Measurements from ENCODE around the gene APEX1.

DNA sequence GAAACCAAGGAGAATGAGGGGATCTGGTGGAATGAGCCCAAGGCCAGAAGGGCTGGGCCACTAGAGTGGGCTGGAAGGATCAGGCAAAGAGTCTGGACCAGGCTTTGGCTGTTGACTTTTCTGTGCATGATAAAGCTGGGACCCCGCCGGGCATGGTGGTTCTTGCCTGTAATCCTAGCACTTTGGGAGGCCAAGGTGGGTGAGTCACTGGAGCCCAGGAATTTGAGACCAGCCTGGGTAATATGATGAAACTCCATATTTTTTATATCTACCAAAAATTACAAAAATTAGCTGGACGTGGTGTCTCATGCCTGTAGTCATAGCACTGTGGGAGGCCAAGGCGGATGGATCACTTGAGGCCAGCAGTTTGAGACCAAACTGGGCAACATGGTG, 18.7 kb upstream of the APEX1 start:
- TF ChIP-seq, protein P1, sequence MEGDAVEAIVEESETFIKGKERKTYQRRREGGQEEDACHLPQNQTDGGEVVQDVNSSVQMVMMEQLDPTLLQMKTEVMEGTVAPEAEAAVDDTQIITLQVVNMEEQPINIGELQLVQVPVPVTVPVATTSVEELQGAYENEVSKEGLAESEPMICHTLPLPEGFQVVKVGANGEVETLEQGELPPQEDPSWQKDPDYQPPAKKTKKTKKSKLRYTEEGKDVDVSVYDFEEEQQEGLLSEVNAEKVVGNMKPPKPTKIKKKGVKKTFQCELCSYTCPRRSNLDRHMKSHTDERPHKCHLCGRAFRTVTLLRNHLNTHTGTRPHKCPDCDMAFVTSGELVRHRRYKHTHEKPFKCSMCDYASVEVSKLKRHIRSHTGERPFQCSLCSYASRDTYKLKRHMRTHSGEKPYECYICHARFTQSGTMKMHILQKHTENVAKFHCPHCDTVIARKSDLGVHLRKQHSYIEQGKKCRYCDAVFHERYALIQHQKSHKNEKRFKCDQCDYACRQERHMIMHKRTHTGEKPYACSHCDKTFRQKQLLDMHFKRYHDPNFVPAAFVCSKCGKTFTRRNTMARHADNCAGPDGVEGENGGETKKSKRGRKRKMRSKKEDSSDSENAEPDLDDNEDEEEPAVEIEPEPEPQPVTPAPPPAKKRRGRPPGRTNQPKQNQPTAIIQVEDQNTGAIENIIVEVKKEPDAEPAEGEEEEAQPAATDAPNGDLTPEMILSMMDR (IDR thresholded peaks at IDR 0.05) = no peak
- TF ChIP-seq POLR2A (IDR thresholded peaks at IDR 0.05) = no peak
